ENCODE data around the gene ALDH7A1.

- TF ChIP-seq, protein P1, sequence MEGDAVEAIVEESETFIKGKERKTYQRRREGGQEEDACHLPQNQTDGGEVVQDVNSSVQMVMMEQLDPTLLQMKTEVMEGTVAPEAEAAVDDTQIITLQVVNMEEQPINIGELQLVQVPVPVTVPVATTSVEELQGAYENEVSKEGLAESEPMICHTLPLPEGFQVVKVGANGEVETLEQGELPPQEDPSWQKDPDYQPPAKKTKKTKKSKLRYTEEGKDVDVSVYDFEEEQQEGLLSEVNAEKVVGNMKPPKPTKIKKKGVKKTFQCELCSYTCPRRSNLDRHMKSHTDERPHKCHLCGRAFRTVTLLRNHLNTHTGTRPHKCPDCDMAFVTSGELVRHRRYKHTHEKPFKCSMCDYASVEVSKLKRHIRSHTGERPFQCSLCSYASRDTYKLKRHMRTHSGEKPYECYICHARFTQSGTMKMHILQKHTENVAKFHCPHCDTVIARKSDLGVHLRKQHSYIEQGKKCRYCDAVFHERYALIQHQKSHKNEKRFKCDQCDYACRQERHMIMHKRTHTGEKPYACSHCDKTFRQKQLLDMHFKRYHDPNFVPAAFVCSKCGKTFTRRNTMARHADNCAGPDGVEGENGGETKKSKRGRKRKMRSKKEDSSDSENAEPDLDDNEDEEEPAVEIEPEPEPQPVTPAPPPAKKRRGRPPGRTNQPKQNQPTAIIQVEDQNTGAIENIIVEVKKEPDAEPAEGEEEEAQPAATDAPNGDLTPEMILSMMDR (IDR thresholded peaks at IDR 0.05) = no peak
- TF ChIP-seq NR1H2 (CRISPR knock-in tag; IDR thresholded peaks at IDR 0.05) = no peak
- no peak for TF ChIP-seq SMAD3 (CRISPR knock-in tag; IDR thresholded peaks at IDR 0.05; ENCODE audit: borderline replicate concordance)
- no peak for TF ChIP-seq RELA (CRISPR knock-in tag; IDR thresholded peaks at IDR 0.05; ENCODE audit: borderline replicate concordance)
- no peak for TF ChIP-seq JUN (CRISPR knock-in tag; IDR thresholded peaks at IDR 0.05)
- no peak for TF ChIP-seq ATF1 (CRISPR knock-in tag; IDR thresholded peaks at IDR 0.05)
- TF ChIP-seq MXD4 (CRISPR knock-in tag; IDR thresholded peaks at IDR 0.05; ENCODE audit: borderline replicate concordance) = no peak
- TF ChIP-seq, protein P2, sequence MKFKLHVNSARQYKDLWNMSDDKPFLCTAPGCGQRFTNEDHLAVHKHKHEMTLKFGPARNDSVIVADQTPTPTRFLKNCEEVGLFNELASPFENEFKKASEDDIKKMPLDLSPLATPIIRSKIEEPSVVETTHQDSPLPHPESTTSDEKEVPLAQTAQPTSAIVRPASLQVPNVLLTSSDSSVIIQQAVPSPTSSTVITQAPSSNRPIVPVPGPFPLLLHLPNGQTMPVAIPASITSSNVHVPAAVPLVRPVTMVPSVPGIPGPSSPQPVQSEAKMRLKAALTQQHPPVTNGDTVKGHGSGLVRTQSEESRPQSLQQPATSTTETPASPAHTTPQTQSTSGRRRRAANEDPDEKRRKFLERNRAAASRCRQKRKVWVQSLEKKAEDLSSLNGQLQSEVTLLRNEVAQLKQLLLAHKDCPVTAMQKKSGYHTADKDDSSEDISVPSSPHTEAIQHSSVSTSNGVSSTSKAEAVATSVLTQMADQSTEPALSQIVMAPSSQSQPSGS (CRISPR knock-in tag; IDR thresholded peaks at IDR 0.05; ENCODE audit: borderline replicate concordance, low read depth) = no peak
- no peak for TF ChIP-seq NFE2L1 (CRISPR knock-in tag; IDR thresholded peaks at IDR 0.05)
- no peak for TF ChIP-seq ZNF263 (CRISPR knock-in tag; IDR thresholded peaks at IDR 0.05; ENCODE audit: low read depth)
- no peak for TF ChIP-seq USF2 (CRISPR knock-in tag; IDR thresholded peaks at IDR 0.05)
Measured at GRCh38 chr5:126509339-126509738, 85.7 kb downstream of the ALDH7A1 start.

Measured in WTC11 (cell line).